HG03159 (cell line): ENCODE measurements around the gene MAP2K7.

Experiments
- ATAC-seq: cut with Tn5 transposase; IDR thresholded peaks from one replicate; pipeline ENCODE4 v1.9.1; 2021; ENCODE audit warnings: mild to moderate bottlenecking, moderate library complexity; ENCODE audit not compliant: unreplicated experiment

The MAP2K7 gene

GRCh38 chr19:7866399-7867091 lies 37.1 kb upstream of the MAP2K7 start:
- no peak for ATAC-seq

GRCh38 chr19:7867092-7867844 lies 36.4 kb upstream of the MAP2K7 start:
- no peak for ATAC-seq

GRCh38 chr19:7868326-7868670 lies 35.4 kb upstream of the MAP2K7 start:
- ATAC-seq, result no peak

- ATAC-seq, result peak; percentile 54
Measured at GRCh38 chr19:7868671-7869452, 34.8 kb upstream of the MAP2K7 start.

- ATAC-seq, result peak; percentile 50
Measured at GRCh38 chr19:7869453-7869909, 34.2 kb upstream of the MAP2K7 start.

GRCh38 chr19:7869910-7870511 lies 33.7 kb upstream of the MAP2K7 start:
- ATAC-seq, result no peak

- ATAC-seq, result no peak
Measured at GRCh38 chr19:7870571-7871436, 32.9 kb upstream of the MAP2K7 start.

GRCh38 chr19:7871437-7872305 lies 32.0 kb upstream of the MAP2K7 start:
- no peak for ATAC-seq

- ATAC-seq, result no peak
Measured at GRCh38 chr19:7872306-7873204, 31.1 kb upstream of the MAP2K7 start.

- ATAC-seq, result no peak
Measured at GRCh38 chr19:7873304-7874075, 30.2 kb upstream of the MAP2K7 start.

- ATAC-seq, result no peak
Measured at GRCh38 chr19:7874076-7874896, 29.4 kb upstream of the MAP2K7 start, which contains the start of gene PRR36. PRR36 (minus strand) TSS chr19:7874390; CDS start chr19:7873689, 701 bp downstream.

GRCh38 chr19:7874897-7875273 lies 28.8 kb upstream of the MAP2K7 start:
- no peak for ATAC-seq

- ATAC-seq, result no peak
Measured at GRCh38 chr19:7877249-7877836, 26.3 kb upstream of the MAP2K7 start.

GRCh38 chr19:7879111-7879807 lies 24.4 kb upstream of the MAP2K7 start:
- no peak for ATAC-seq

- no peak for ATAC-seq
Measured at GRCh38 chr19:7879836-7880235, 23.8 kb upstream of the MAP2K7 start.

GRCh38 chr19:7881910-7882309 lies 21.8 kb upstream of the MAP2K7 start:
- no peak for ATAC-seq
